Adipocyte (in vitro differentiated cells): ENCODE results near the gene ZNF79.
"Not testable (repeated sequence)": the region's sequence is repeated elsewhere in the genome, so short reads cannot be mapped to it uniquely, and the experiment has no call there.

Source experiments
- DNase-seq: peaks from one replicate; pipeline ENCODE4 v3.0.0-alpha.2; 2015; ENCODE audit warnings: low read depth
- H3K27me3 ChIP-seq: replicated peaks from 2 replicates; pipeline ENCODE4 v1.7.0; 2013; ENCODE audit warnings: mild to moderate bottlenecking, low read length, moderate library complexity; ENCODE audit not compliant: control insufficient read depth, insufficient read depth
- H3K36me3 ChIP-seq: 2 replicates; pipeline ENCODE4 v1.7.0; 2013; ENCODE audit warnings: low read length, mild to moderate bottlenecking, moderate library complexity; ENCODE audit not compliant: control insufficient read depth, insufficient read depth, severe bottlenecking
- H3K4me1 ChIP-seq: 2 replicates; pipeline ENCODE4 v1.7.0; 2013; ENCODE audit warnings: mild to moderate bottlenecking, low read length, moderate library complexity; ENCODE audit not compliant: control insufficient read depth, insufficient read depth
- H3K4me3 ChIP-seq: 2 replicates; pipeline ENCODE4 v1.7.0; 2013; ENCODE audit warnings: mild to moderate bottlenecking, low read length, moderate library complexity
- H3K9ac ChIP-seq: 2 replicates; pipeline ENCODE4 v1.7.0; 2013; ENCODE audit warnings: mild to moderate bottlenecking, low read length, moderate library complexity
- H3K9me3 ChIP-seq: 2 replicates; pipeline ENCODE4 v1.7.0; 2013; ENCODE audit warnings: mild to moderate bottlenecking, low read length, moderate library complexity; ENCODE audit not compliant: control insufficient read depth

The ZNF79 gene

DNA sequence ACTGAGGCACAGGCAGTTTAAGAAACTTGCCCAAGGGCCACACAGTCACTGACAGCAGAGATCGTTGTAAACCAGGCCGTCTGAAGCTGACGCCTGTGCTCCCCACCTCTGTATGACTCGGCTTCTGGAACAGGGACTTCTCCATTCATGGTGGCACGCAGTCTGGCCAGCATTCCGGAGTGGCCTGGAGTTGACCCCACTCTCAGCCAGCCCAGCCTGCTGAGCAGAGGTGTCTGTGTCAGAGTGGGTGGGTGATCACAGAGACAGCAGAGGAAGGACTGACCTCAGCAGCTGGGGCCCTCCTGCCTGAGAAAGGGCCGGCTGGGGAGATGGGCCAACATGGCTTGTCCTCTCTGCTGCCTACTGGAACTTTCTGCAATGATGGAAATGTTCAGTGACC lies 39.7 kb downstream of the ZNF79 start:
- Histone ChIP-seq H3K9ac (no peak overlapping the region), H3K27me3 (no peaks in the 10 kb centered on the region), H3K9me3 (no peaks in the 10 kb centered on the region), H3K4me1 (no peaks in the 10 kb centered on the region), H3K4me3 (no peak overlapping the region), H3K36me3 (peaks cover 59% of the 10 kb centered on the region)
- no peak for DNase-seq

GRCh38 chr9:127466407-127466917 lies 42.3 kb downstream of the ZNF79 start:
- H3K9me3 ChIP-seq, H3K27me3 ChIP-seq, H3K9ac ChIP-seq: not testable (repeated sequence)

DNA sequence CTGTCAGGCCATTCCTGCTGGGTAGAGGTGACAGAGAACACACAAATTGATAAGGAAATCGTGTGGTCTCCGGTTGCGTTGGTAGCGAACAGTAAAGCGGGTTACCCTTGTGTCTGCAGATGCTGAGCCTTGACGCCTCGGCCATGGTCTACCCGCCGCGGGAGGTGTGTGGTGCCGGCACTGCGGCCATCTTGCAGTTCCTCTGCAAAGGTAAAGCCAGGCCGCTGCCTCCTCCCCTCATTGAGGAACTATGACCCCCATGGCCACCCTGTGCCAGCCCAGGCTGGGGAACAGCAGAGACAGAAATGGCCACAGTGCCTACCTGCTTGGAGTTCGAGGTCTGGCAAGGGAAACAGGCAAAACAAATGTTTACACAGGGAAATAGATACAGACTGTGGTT lies 43.4 kb downstream of the ZNF79 start:
- Histone ChIP-seq H3K27me3 (no peaks in the 10 kb centered on the region), H3K4me3 (no peak overlapping the region), H3K9me3 (no peaks in the 10 kb centered on the region), H3K4me1 (no peaks in the 10 kb centered on the region), H3K9ac (no peak overlapping the region), H3K36me3 (peaks cover 26% of the 10 kb centered on the region)
- no peak for DNase-seq

More at GRCh38 chr9:127466407-127466917, 42.3 kb downstream of the ZNF79 start:
- not testable (repeated sequence) for H3K4me3 ChIP-seq, H3K4me1 ChIP-seq, DNase-seq
- H3K36me3 ChIP-seq: peaks cover 37% of the 10 kb centered on the region

- Histone ChIP-seq H3K4me3 (no peak overlapping the region), H3K9me3 (no peaks in the 10 kb centered on the region), H3K9ac (no peak overlapping the region), H3K4me1 (no peaks in the 10 kb centered on the region), H3K27me3 (no peaks in the 10 kb centered on the region), H3K36me3 (peaks cover 11% of the 10 kb centered on the region)
- no peak for DNase-seq
Measured at GRCh38 chr9:127470662-127471061, 46.5 kb downstream of the ZNF79 start.

- H3K4me3 ChIP-seq: no peak overlapping the region
- H3K27me3 ChIP-seq: no peaks in the 10 kb centered on the region
- H3K36me3 ChIP-seq: peaks cover 13% of the 10 kb centered on the region
- no peak for DNase-seq
- H3K4me1 ChIP-seq: no peaks in the 10 kb centered on the region
- no peak overlapping the region for H3K9ac ChIP-seq
- no peaks in the 10 kb centered on the region for H3K9me3 ChIP-seq
Measured at GRCh38 chr9:127473501-127473900, 49.3 kb downstream of the ZNF79 start.

DNA sequence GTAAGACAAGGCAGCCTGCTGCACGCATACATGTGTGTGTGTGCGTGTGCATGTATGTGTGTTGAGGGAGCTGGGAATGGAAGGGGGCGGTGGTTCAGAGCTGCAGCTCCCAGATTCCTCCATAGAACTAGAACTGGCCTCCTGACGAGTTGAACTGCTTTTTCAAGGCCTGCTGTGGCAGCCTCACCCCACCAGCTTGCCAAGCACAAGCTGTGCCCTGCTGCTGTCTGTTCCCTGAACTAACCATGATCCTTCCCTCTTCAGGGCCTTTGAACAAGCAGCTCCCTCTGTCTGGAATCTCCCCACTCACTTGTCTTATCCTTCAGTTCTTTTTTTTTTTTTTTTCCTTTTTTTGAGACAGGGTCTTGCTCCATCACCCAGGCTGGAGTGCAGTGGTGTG lies 49.8 kb downstream of the ZNF79 start:
- H3K27me3 ChIP-seq: no peaks in the 10 kb centered on the region
- H3K9ac ChIP-seq: no peak overlapping the region
- H3K4me1 ChIP-seq: no peaks in the 10 kb centered on the region
- H3K36me3 ChIP-seq: peaks cover 17% of the 10 kb centered on the region
- no peak for DNase-seq
- no peaks in the 10 kb centered on the region for H3K9me3 ChIP-seq
- no peak overlapping the region for H3K4me3 ChIP-seq

DNA sequence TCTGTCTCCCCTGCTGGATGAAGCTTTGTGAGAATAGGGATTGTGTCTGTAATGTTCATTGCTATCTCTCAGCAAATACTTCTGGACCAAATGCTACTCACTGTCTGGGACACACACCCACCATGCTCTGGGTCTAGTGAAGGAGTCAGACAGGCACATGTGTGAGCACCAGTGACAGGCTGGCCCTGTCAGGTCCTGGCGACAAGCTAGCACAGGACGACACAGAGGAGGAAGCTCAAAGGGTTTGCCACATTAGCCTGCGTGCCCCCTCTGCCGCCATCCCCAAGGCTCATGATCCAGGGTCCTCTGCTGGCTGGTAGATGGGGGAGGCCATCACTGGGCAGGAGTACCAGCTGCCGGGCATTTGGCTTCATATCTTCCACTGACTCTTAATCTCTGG lies 50.4 kb downstream of the ZNF79 start:
- Histone ChIP-seq H3K9ac (no peak overlapping the region), H3K9me3 (no peaks in the 10 kb centered on the region), H3K27me3 (no peaks in the 10 kb centered on the region), H3K36me3 (peaks cover 24% of the 10 kb centered on the region), H3K4me3 (no peak overlapping the region), H3K4me1 (no peaks in the 10 kb centered on the region)
- no peak for DNase-seq

- no peak for DNase-seq
- Histone ChIP-seq H3K27me3 (no peaks in the 10 kb centered on the region), H3K4me3 (no peak overlapping the region), H3K36me3 (peaks cover 40% of the 10 kb centered on the region), H3K9ac (no peak overlapping the region), H3K4me1 (no peaks in the 10 kb centered on the region), H3K9me3 (no peaks in the 10 kb centered on the region)
Measured at GRCh38 chr9:127479507-127480081, 55.4 kb downstream of the ZNF79 start.

DNA sequence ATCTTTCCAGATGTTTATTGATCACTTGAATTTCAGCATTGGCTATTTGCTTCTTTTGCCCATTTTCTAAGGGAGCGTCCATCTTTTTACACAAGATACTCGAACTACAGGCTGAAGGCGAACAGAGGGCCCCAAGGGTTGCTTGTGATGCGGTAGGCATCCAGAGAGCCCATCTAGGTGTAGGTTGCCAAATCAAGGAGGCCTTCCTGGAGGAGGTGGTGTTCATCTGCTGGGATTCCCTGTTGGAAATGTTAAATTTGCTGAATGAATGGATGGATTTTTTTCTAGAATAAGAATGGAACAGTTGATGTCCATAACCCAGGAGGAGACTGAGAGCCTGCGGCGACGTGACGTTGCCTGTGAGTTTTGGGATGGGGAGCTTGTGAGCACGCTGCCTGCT lies 58.5 kb downstream of the ZNF79 start:
- no peak for DNase-seq
- Histone ChIP-seq H3K9ac (no peak overlapping the region), H3K27me3 (no peaks in the 10 kb centered on the region), H3K4me3 (no peak overlapping the region), H3K9me3 (no peaks in the 10 kb centered on the region), H3K4me1 (no peaks in the 10 kb centered on the region), H3K36me3 (peaks cover 43% of the 10 kb centered on the region)

GRCh38 chr9:127485995-127486394 lies 61.8 kb downstream of the ZNF79 start:
- Histone ChIP-seq H3K9me3 (no peaks in the 10 kb centered on the region), H3K27me3 (no peaks in the 10 kb centered on the region), H3K4me1 (no peaks in the 10 kb centered on the region), H3K4me3 (no peak overlapping the region), H3K9ac (no peak overlapping the region), H3K36me3 (peaks cover 13% of the 10 kb centered on the region)
- no peak for DNase-seq

DNA sequence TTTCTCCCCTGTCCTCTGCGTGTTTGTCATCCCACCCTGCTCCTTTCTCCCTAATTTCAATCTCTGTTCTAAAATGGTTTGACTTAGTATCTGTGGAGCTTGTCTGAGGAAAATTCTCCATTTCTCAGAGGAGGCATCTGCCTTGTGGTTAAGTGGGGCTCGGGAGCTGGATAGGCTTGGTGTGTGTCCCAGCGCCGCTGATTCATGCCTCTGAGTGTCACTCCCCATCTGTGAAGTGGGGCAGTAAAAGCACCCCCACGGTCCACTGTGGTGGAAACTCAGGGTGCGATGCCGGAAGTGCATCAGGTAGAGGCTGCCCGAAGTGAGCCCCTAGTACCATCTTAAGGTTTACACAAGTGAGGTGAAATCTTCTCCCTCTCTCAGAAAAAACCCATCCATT lies 64.8 kb downstream of the ZNF79 start:
- Histone ChIP-seq H3K4me3 (no peak overlapping the region), H3K36me3 (peaks cover 4% of the 10 kb centered on the region), H3K4me1 (no peaks in the 10 kb centered on the region), H3K27me3 (no peaks in the 10 kb centered on the region), H3K9ac (no peak overlapping the region), H3K9me3 (no peaks in the 10 kb centered on the region)
- no peak for DNase-seq

DNA sequence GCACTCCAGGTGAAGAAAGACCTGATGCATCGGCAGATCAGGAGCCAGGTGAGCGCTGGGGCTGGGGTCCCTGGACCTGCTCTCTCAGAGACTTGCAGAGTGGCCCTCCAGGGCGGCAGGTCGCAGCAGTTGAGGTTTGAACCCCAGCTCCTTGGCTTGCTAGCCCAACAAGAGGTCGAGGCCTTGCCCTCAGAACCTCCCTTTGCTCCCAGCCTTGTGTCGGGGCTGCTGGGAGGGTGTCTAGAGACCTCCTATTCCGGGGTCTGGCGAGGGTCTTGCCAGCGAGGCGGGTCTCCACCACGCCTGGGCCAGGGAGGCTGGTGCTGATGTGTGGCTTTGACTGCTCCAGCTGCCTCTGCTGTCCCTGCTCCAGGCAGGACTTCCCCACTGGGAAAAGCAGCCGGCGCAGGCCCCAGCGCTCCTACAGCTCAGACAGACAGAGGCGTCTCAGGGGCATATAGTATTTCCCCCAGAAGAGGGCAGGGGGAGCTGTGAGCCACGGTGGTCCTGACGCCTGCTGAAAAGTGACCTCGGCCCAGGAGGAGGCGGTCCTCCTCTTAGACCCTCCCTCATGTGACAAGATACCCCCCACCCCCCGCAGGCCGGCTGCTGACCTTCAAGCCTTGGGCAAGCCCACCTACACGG lies 65.4 kb downstream of the ZNF79 start:
- H3K9me3 ChIP-seq: no peaks in the 10 kb centered on the region
- no peaks in the 10 kb centered on the region for H3K27me3 ChIP-seq
- no peak overlapping the region for H3K4me3 ChIP-seq
- H3K4me1 ChIP-seq: no peaks in the 10 kb centered on the region
- no peak for DNase-seq
- H3K36me3 ChIP-seq: peaks cover 4% of the 10 kb centered on the region
- no peak overlapping the region for H3K9ac ChIP-seq
